Bone marrow (tissue), 2 donors: ENCODE data around the gene TTC27.
"Not testable (repeated sequence)": the region's sequence is repeated elsewhere in the genome, so short reads cannot be mapped to it uniquely, and the experiment has no call there.

ENCODE experiments used
- DNase-seq, 2 donors: peaks; one replicate each; lab custom pipeline; 2025; lab: John Stamatoyannopoulos, UW

TTC27 gene

DNA sequence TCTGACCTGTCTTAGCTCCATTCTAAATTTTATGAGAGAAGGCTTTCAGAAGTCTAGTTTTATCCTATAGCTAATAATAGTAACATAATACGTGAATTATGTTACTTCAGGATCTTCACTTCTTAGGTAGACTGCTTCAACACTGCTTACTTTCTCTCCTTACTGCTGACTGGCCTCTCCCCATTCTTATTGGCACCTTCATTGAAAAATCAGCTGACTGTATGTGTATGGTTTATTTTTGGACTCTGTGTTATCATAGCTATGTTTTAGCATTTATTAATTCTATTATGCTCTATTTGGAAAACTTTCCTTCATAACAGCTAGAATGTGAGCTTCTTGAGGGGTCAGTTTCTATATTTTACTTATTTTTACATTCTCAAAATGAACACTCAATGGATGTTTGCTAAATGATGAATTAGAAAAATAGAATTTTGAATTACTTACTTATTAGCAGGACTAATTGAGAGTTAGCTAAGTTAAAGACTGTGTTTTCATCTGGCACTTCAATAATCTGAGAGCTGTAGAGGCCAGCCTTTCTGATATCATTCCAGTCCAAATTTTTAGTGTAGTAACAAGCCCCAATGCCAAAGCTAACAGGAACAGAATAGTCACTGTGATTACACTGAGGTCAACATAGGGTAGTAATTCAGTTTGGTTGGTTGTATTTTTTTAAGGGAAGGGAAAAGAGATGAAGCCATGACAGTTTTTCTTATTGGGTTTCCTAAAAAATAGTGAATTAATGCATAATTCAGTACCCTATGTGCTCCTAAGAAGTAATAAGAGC is 92.3 kb downstream of the TTC27 start:
- DNase-seq: no peak

DNA sequence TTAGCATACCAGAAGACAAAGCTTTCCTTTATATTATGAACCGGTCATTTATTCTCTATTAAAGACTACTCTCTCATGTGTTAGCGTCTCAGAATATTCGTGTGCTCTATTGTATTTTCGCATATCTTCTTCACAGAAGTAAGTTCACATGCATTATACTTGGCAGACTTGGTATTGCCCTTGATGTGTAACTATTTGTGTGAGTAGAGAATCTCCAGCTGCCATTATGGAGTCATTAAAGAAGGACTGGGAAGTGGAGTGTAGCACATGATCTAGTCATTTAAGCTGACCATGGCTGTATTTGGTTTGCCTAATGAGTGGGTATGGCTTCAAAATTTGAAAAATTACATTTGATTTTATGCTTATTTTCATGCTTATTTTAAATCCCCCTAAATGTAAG is 92.9 kb downstream of the TTC27 start:
- DNase-seq: no peak

DNA sequence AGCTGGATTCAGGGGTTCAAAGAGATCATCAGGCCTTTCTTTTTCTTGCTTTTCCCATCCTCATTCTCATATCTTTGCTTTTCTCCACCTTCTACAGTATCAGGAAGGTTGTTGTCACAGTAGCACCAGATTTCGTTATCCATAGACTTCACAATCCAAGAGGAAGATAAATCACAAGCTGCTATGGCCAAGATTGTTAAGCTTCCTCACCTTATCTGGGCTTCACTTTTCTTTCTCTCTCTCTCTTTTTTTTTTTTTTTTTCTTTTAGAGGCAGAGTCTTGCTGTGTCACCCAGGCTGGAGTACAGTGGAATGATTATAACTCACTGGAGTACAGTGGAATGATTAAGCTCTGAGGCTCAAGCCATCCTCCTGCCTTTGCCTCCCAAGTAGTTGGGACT is 93.5 kb downstream of the TTC27 start:
- DNase-seq: no peak

- DNase-seq: no peak
Observed at GRCh38 chr2:32723467-32724079, 95.7 kb downstream of the TTC27 start.

- DNase-seq: not testable (repeated sequence)
Observed at GRCh38 chr2:32726678-32727077, 98.8 kb downstream of the TTC27 start.

DNA sequence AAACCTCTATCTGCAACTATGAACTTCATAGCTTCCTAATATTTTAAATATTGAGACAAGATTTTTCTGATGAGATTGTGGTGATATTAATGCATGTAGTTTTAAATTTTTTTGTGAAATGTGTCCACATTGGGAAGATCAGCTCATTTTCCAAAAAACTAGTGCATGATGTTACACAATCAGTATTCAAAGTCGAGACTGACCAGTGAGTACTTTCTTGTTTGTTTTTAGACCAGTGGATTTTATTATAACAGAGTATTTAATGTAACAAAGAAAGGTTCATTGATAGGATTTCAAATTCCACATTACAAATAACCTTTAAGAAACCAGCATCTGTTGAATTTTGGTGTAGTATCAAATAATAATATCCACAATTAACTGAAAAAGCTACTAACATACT is 99.3 kb downstream of the TTC27 start:
- DNase-seq: no peak

DNA sequence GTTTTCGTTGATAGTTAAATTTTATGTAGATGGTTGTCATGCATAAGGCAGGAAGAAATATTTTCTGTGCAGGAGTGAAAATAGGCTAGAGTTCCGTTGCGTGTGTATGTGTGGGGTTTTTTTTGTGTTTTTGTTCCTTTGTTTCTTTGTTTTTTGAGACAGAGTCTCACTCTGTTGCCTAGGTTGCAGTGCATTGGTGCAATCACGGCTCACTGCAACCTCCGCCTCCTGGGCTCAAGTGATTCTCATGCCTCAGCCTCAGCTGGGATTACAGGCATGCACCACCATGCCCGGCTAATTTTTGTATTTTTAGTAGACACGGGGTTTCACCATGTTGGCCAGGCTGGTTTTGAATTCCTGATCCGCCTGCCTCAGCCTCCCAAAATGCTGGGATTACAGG is 103.1 kb downstream of the TTC27 start:
- DNase-seq: not testable (repeated sequence)

GRCh38 chr2:32732120-32732519 is 104.3 kb downstream of the TTC27 start:
- no peak for DNase-seq

DNA sequence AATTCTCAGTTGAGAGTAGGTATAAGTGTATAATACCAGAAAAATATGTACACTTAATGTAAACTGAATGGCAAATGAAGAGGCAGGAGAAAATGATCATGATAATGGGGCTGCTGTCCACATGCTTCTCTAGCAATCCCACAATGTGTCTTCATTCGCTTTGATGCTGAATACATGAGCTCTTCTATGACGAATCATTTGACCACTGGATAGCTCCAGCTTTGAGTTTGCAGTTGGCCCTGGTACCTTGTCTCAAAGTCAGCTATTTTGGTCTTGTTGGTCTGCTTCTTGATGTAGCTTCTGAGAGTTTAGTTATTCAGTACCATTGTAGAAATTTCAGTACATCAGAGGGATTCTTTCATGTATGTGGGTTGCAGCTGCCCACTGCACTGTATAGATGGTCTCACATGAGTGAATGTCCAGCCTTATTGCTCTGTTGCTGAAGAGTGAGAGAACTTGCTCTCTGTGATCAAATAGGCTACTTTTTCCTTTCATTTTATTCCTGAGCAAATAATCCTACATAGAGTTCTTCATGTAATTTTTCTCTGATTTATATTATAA is 105.1 kb downstream of the TTC27 start:
- no peak for DNase-seq

DNA sequence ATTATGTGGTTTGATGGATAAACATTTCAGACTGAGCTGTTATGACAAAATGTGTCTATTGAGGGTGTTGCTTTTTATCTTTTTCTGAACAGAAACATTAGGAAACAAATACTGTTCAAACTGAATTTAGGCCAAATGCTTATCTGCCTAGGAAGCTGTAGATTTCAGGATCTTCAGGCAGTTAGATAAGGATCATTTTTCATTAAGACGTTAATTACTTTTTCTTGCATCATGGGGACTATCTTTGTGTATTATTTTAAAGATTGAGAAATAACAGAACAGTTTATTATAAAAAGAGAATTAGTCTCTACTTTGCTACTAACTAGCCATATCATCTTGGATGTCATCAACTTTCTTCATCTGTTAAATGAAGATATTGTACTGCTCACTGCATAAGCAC is 107.5 kb downstream of the TTC27 start:
- no peak for DNase-seq

GRCh38 chr2:32738939-32739338 is 111.1 kb downstream of the TTC27 start:
- DNase-seq: no peak

GRCh38 chr2:32739664-32740063 is 111.8 kb downstream of the TTC27 start:
- no peak for DNase-seq

DNA sequence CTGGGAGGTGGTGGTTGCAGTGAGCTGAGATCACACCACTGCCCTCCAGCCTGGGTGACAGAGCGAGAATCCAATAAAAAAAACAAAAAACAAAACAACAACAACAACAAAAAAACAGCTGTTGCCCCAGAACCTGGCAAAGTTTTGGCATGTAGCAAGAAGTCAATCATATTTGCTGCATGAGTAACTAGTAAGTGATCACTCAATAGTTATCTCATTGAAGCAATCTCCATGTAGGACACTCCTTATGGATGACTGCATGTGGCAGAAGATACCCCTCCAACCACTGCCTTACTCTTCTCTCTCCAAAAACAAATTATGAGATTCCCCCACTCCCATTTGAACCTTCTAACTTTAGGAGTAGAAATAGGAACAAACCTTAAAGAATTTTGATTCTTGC is 113.7 kb downstream of the TTC27 start:
- DNase-seq: no peak

GRCh38 chr2:32742376-32742775 is 114.5 kb downstream of the TTC27 start:
- no peak for DNase-seq

- no peak for DNase-seq
Observed at GRCh38 chr2:32743480-32744236, 115.8 kb downstream of the TTC27 start.

DNA sequence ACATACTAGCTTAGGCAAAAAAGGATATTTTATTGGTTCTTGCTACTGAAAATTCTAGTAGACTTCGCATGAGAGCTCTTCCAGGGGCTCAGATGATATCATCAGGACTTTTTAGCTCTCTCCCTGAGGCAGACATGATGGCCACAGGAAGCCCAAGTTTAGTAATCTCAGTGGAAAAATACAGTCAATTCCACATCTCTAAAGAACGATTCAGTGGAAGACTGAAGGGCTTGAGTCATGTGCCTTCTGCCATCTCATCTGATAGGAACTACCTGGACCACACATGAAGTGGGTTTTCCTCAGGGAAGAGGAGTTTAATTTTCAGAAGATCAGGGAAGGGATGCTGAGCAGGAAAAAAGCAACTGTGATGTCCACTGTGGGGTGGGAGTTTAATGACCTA is 117.3 kb downstream of the TTC27 start:
- no peak for DNase-seq

- no peak for DNase-seq
Observed at GRCh38 chr2:32745675-32746074, 117.8 kb downstream of the TTC27 start.

DNA sequence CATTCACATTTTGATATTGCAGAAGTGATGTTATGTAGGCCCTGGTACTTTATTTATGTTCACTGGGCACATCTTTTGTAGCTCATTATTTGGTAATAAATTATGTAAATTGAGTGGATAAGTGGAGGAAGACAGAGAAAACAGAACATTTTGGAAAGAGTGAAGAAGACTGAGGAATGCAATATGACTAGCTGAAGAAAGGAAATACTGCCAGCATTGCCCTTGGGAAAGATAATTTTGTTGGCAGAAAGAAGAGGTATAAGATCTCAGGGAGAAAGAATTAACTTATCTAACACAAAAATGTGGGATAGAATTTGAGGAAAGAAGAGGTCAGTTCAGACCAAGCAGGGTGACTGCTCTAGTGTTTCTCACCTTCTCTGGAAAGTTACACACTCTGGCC is 118.8 kb downstream of the TTC27 start:
- DNase-seq: no peak

DNA sequence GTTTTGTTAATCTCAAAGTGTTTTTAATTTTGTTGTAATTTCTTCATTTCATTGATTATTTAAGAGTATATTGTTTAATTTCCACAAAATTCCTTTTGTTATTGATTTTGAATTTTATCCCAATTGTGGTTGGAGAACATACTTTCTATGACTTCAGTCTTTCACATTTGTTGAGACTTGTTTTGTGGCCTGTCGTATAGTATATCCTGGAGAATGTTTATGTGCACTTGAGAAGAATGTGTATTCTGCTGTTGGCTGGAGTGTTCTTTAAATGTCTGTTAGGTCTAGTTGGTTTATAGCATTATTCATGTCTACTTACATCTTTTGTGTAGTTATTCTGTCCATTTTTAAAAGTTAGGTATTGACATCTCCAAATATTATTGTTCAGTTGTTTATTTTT is 120.3 kb downstream of the TTC27 start:
- DNase-seq: no peak

DNA sequence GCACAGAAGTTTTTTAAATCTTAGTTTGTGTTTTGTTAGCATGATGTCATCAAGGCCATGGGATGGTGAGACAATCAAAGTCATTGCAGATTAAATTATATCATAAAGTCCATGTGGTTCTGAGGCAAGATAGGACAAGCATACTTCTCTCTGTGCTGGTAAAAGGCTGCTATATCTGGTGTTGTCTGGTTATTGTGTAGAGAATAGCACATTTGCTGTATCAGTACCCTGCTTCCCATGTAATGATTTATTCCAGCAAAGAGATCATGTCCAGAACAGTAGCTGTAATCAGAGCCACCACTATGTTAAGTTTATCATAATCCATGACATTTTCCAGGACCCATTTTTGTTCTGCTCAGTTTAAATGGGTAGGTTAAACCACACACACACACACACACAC is 123.0 kb downstream of the TTC27 start:
- no peak for DNase-seq

DNA sequence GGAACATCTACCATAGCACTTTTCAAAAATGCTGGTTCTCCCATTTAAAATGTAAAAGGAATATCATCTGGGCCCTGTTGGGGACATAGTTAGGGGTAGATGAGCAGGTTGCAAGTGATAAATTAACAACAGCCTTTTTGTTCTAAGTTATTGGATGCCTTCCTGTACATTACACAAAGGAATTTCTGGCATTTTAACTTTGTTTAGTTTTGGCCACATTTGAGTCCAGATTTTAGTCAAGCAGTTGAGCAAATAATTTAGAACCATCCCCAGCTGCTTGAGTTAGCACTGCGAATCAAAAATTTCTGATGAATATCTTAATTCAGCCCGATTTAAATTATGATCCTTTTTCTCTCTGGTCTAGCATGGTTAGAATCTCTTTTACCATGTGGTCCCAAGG is 124.4 kb downstream of the TTC27 start:
- no peak for DNase-seq

- DNase-seq: no peak
Observed at GRCh38 chr2:32752952-32753351, 125.1 kb downstream of the TTC27 start.

DNA sequence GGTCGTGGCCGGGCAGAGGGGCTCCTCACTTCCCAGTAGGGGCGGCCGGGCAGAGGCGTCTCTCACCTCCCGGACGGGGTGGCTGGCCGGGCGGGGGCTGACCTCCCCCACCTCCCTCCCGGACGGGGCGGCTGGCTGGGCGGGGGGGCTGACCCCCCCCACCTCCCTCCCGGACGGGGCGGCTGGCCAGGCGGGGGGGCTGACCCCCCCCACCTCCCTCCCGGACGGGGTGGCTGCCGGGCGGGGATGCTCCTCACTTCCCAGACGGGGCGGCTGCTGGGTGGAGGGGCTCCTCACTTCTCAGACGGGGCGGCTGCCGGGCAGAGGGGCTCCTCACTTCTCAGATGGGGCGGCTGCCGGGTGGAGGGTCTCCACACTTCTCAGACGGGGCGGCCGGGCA is 126.8 kb downstream of the TTC27 start:
- DNase-seq: not testable (repeated sequence)
